Stimulated activated CD8-positive, alpha-beta memory T cell treated with anti-CD3 and anti-CD28 coated beads, Interleukin-7, amount 100 ng/mL, for 48 hours (primary cell): Measurements from ENCODE around the gene C20orf204.

ENCODE experiments used
- DNase-seq, 2 donors: peaks; one replicate each; pipeline ENCODE4 v3.0.0-alpha.2; 2020; ENCODE audit warnings: low read depth in 1 of 2; ENCODE audit errors: extremely low read depth in 1 of 2

C20orf204 gene

GRCh38 chr20:64055396-64055892 is 19.5 kb downstream of the C20orf204 start:
- DNase-seq = no peak

- no peak for DNase-seq
Observed at GRCh38 chr20:64055893-64056638, 20.1 kb downstream of the C20orf204 start.

- DNase-seq = no peak
Observed at GRCh38 chr20:64056639-64056888, 20.6 kb downstream of the C20orf204 start.

DNA sequence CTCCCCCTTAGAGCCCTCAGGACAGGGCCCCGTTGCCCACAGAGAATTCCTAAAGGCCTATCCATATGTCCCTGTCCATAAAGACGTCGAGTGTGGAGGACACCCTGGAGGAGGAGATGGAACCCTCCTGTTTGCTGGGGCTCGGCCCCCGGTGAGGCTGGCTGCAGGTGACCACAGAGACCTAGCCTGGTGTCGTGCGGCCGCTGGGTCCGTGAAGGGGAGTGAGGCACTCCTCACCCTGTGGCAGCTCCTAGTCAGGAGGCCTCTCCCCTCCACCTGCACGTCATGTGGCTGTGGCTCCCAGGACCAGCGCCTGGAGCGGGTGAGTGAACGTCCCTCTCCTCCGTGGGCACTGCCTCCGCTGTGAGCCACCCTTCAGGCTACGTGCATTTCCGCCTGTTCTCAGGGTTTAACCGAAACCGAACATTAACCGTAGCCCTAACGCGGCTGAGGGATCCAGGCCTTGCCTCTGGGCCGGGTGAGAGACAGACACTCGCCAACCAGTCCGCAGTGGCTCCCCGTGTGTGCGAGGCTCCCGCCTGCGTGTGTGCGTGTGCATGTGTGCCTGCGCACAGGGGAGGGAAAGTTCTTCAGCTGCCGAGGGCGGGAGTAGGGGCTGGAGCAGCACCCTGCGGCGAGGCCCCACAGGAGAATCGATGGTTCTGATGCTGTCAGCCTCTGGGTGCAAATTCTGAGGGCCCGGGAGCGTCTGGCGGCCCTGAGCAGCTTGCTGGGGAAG is 21.1 kb downstream of the C20orf204 start:
- DNase-seq = no peak

GRCh38 chr20:64057628-64058498 is 21.9 kb downstream of the C20orf204 start:
- peak; percentile 60 to 76 for DNase-seq

DNA sequence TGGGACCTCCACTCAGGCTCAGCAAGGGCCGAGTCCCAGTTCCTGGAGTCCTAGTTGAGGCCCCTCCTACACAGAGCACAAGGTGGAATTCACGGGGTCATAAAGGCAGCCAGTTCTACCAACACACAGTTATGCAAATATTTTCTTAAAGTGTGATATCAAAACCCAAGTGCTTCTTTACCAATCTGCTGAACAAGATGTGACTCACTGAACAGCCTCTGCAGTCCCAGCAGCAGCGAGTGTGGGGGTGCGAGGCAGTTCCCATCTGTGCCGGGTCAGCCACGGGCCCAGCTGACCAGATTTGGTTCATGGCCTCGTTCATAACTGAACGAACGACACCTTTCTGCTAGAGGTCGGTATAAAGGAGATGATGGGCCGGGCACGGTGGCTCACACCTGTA is 22.6 kb downstream of the C20orf204 start:
- DNase-seq = no peak

DNA sequence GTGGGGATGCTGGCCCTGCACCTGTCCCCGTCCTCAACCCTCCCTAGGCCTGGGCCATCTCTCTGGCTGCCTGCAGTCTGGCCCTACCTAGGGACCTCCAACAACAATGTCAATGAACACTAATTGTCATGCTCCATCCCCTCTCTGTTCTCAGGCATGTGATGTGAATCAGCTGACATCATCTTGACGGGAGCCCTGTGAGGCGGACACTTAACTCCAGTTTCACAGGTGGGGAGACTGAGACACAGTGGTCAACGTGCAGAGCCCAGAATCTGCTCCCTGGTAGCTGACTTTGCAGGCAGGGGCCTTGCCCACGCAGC is 26.3 kb downstream of the C20orf204 start:
- no peak for DNase-seq

DNA sequence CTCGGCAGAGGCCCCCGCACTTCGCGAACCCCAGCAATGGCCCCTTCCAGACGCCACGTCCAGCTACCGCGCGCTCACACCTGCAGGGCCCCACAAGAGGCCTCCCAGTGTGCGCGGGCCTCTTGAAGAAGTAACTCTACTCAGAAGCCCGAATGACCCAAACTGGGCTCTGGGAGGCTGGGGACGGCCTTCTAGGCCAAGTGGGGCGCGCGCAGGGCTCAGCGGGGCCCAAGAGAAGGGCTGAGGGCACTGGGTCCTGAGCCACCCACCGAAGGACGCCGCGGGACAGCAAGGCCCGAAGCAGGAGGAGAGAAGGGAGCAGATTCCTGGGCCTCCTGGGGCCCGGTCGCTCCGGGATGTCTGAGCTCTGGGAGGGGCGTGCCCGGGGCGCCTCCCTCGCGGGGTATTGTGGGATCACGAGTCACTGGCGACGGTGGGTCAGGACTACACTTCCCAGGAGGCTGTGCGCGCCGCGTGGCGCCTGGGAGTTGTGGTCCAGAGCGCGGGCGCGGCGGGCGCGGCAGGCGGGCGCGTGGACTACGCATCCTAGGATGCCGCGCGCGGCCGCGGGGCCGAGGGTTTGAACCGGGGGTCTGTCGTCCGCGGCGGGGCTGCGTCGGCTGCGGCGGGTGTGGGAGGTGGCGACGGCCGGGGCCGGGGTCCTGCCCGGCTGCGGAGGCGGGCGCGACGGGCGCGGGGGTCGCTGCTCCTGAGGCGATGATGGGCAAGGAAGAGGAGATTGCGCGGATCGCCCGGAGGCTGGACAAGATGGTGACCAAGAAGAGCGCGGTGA is 26.8 kb downstream of the C20orf204 start, which contains the start of gene TCEA2:
TCEA2 (plus strand) TSS at position 603 of the 793 bp plus-strand sequence; CDS start at position 718, 115 bp downstream.
- peak; percentile 91 to 94 for DNase-seq

GRCh38 chr20:64063389-64064144 is 27.6 kb downstream of the C20orf204 start:
- DNase-seq = peak in 1 of 2 donors; percentile 25

DNA sequence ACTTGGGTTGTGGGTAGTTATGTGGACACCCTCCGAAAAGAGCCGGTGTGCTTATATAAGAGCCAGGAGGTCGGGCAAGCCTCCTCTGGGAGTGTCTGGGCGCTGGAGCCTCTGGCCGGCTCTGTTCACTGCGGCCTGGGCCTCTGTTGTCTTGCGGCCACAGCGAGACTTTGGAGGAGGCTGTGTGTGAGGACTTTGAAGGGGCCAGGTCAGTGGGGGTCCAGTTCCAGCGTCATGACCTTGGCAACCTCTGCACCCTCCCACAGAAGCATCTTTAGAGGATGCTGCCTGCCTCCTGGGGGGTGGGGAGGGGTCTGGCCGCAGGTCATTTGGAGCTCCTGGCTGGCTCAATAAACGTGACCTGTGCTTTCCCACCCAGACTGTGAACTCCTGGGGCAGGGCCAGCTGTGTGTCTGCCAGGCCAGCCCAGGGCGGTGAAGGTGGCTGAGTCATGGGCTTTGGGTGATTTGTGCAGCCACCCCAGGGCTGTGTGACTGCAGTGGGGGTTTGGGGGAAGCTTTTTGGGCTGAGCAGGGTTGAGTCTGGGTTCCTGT is 28.2 kb downstream of the C20orf204 start:
- no peak for DNase-seq

DNA sequence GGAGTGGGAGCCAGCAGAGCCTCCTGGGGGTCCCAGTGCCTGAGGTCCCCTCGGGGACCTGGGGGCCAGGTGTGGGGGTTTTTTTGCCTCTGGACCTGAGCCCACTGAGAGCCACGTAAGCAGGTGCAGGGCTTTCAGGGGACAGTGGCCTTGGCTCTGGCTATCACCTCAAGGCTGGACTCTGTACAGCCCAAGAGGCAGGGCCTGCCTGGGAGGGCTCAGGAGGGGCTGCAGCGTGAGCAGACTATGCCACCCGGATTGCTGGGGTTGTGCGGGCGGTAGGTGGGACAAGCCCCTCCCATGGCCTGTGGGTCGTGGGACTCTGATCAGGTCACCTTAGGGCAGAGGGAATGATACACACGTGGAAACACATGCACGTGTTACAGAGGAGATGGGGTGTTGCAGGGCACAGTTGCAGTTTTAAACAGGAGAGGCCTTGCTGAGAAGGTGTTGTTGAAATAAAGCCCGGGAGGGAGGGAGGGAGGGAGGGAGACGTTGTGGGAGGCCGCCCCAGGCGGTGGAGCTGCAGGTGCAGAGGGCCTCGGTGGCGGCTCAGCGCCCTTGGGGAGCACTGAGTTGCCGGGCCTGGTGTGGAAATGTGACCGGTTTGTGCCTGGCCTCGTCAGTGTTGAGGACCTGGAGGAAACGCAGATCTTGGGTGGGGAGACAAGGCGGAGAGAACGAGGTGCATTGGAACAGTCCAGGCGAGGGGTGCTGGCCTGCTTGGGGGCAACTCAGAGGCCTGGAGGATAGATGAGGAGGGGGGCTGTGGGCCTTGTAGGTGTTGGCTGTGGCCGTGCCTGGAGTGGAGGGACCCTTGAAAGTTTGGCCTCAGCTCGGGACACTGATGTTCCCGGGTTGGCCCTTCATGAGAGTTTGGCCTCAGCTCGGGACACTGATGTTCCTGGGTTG is 29.3 kb downstream of the C20orf204 start:
- no peak for DNase-seq

DNA sequence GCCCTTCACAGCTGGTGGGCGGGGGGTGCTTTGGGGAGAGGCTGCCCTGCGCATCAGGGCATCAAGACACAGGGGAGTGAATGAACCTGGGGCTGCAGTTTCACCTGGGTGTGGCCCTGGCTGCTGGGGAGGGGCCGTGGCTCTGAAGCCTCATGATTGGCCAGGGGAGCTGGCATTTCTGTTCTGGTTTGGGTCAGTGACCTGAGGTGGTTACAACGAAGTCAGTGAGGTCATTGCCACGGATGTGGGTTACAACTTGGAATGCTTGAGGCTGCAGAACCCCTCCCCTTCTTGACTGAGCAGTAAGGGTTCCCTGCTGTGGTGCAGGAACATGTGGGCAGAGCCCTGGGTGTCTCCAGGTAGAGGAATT is 30.0 kb downstream of the C20orf204 start:
- DNase-seq = peak in 1 of 2 donors; percentile 72

- DNase-seq = no peak
Observed at GRCh38 chr20:64067005-64067632, 31.1 kb downstream of the C20orf204 start.

DNA sequence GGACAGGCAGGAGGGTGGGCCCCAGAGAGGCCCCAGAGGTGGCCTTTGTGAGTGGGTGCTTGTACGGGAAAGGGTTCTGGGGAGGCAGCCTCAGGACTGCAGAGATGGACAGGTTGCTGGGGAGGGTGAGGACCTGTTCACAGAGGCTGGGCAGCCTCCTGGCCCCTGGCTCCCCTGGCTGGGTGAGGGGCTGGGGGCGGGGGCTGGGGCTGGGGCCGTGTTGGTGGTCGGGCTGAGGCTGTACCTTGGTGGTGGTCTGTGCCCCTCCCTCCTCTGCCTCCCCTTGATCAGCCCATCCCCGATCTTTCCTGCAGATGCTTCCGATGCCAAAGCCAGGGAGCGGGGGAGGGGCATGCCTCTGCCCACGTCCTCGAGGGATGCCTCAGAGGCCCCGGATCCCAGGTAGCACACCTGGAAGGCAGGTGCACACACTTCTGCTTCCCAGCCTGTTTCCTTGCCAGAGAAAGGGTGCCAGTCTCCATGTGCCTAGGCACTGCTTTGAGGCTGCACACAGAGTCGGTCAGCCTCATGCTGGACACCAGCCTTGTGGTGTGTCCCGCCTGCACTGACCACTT is 31.8 kb downstream of the C20orf204 start:
- no peak for DNase-seq

- DNase-seq = no peak
Observed at GRCh38 chr20:64068386-64069208, 32.6 kb downstream of the C20orf204 start.

- DNase-seq = no peak
Observed at GRCh38 chr20:64069209-64069613, 33.2 kb downstream of the C20orf204 start.
